Eye (tissue), 1 donor: ENCODE measurements around the gene GCH1.
"Not testable (repeated sequence)": the region's sequence is repeated elsewhere in the genome, so short reads cannot be mapped to it uniquely, and the experiment has no call there.

ENCODE experiments used
- DNase-seq: peaks from one replicate; pipeline ENCODE4 v3.0.0-alpha.2; 2015

GCH1 gene

DNA sequence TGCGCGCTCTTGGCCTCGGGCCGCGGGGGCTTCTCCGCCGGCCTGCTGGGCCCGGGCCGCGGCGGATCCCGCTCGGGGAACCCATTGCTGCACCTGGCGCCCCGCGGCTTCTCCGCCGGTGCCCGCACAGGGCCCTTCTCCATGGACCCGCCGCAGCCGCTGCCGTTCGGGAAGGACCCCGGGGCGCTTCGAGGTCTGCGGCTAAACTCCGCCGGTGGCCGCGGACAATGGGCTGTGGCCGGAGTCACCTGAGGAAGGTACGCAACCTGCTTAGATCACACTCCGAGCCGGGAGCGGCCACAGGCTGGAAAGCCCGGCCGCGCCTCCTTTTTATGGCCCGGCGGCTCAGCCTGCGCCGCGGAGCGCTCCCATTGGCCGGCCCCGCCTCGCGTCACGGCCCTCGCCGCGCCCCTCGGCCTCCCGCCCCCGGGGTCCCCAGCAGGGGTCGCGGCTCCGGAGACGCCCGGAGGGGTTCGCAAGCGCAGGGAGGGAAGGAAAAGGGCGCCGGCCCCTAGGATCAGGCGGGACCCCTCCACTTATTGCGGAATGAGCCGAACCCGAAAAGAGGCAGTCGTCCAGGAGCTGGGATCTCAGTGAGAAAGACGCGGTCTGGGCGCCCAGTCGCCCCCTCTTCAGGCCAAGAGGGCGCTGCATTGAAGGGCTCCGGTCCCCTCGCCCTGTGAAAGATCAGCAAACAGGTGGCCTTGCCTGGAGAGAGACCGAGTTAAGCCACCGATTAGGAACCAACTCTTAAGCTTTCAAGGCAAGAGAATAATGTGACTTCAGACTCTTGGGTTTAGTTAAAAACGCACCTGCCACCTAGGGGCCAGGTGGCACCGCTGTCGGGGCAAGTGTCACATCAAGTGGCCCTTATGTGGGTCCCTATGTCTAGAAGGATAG is at the start of gene GCH1:
Gene GCH1 (minus strand): TSS at position 306 of the 900 bp plus-strand sequence. CDS start 163 bp downstream, at position 143.
- DNase-seq, result peak; percentile 87

DNA sequence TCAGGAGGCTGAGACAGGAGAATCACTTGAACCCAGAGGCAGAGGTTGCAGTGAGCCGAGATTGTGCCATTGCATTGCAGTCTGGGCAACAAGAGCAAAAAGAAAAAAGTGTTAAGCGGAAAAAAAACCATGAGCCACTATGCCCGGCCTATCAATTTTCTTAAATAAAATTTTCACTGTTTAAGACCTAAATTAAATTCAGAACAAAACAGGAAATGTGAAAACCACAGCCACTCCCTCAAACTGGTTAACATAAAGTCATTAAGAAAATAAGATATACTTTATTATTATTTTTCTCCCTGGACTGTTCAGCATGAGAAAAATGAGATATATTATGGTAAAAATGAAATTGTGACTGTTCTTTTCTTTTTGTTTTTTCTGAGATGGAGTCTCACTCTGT is 44.6 kb upstream of the GCH1 start:
- DNase-seq, result no peak

DNA sequence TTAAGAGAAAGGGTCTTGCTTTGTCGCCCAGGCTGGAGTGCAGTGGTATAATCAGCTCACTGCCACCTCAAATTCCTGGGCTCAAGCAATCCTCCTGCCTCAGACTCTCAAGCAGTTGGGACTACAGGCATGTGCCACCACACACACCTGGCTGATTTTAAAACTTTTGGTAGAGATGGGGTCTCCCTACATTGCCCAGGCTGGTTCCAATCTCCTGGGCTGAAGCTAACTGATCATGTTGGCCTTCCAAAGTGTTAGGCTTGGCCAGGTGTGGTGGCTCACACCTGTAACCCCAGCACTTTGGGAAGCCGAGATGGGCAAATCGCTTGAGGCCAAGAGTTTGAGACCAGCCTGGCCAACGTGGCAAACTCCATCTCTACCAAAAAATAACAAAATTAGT is 43.9 kb upstream of the GCH1 start:
- DNase-seq, result no peak

GRCh38 chr14:54944737-54945391 is 42.2 kb upstream of the GCH1 start:
- DNase-seq, result peak; percentile 59

GRCh38 chr14:54942913-54943312 is 40.3 kb upstream of the GCH1 start:
- DNase-seq, result no peak

DNA sequence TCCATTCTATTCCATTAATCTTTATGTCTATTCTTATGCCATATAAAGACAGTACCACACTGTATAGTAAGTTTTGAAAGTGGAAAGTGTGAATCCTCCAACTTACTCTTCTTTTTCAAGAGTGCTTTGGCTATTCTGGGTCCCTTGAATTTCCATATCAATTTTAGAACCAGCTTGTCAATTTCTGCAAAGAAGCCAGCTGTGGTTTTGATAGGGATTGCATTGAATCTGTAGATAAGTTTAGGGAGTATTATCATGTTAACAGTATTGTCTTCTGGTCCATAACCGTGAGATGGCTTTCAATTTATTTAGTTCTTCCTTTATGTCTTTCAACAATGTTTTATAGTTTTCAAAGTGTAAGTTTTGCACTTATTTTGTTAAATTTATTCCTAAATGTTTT is 34.2 kb upstream of the GCH1 start:
- no peak for DNase-seq

DNA sequence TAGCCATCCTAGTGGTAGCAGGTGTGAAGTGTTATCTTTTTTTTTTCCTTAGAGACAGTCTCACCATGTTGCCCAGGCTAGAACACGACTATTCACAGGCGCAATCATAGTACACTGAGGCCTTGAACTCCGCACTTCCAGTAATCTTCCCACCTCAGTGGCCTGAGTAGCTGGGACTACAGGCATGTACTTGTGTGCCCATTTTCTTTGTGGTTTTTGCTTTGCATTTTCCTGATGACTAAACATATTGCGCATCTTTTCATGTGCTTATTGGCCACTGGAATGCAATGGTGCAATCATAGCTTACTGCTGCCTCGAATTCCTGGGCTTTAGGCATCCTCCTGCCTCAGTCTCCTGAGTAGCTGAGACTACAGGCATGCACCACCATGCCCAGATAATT is 33.3 kb upstream of the GCH1 start:
- DNase-seq, result no peak

- DNase-seq, result no peak
Observed at GRCh38 chr14:54935100-54935499, 32.5 kb upstream of the GCH1 start.

GRCh38 chr14:54933006-54933405 is 30.4 kb upstream of the GCH1 start:
- no peak for DNase-seq

DNA sequence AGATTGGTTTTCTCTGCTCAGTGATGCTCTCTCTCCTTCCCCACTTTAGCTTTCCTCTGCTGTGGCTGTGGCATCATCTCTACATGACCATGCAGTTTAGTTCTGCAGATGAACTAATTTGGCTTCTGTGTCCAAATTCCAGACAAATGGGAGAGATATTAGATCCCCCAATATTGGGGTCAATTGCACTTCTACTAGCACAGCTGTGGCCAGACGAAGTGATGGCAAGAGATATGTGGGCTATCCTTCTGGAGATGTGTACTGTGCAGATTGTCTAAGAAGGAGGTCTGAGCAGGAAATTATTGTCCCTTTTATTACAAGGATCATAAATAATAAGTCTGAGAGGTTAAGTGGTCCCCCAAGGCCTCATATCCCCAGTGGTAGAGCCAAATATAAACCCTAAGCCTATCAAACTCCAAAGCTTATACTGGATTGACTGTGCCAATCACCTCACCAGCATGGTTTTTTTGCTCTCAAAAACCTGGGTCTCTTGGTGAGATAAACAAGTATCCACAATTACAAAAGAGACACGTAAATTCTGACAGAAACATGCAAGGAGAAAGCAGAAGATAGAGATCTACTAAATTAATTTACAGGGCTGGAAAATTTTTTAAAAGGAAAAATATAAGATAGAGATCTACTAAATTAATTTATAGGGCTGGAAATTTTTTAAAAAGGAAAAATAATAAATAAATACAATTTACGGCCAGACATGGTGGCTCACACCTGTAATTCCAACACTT is 29.1 kb upstream of the GCH1 start:
- DNase-seq, result no peak

GRCh38 chr14:54931101-54931500 is 28.5 kb upstream of the GCH1 start:
- DNase-seq, result no peak

GRCh38 chr14:54929556-54929955 is 26.9 kb upstream of the GCH1 start:
- DNase-seq, result no peak

DNA sequence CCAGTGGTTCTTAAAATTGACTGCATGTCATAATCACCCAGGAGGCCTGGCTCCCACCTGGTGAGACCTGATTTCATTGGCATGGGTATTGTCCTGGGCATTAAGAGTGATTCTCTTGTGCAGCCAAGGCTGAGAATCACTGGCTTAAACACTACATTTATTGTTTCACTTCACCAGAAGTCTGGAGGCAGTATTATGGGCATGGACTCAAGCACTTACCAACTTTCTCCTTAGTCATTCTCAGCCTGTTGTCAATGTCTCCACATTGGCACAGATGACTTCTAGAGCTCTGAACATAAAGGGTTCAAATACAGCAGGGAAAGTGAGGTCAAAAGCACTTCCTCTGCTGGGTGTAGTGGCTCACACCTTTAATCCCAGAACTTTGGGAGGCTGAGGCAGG is 25.6 kb upstream of the GCH1 start:
- no peak for DNase-seq

GRCh38 chr14:54927551-54927950 is 24.9 kb upstream of the GCH1 start:
- no peak for DNase-seq

DNA sequence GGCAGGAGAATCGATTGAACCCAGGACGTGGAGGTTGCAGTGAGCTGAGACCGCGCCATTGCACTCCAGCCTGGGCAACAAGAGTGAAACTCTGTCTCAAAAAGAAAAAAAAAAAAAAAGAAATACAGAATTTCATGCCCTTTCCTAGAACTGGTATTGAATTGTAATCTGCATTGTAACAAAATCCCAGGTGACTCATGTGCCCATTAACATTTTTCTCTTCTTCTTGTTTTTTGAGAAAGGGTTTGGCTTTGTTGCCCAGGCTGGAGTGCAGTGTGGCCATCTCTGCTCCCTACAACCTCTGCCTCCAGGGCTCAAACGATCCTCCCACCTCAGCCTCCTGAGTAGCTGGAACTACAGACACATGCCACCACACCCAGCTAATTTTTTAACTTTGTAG is 23.9 kb upstream of the GCH1 start:
- not testable (repeated sequence) for DNase-seq

GRCh38 chr14:54922598-54922997 is 20.0 kb upstream of the GCH1 start:
- DNase-seq, result peak; percentile 33

GRCh38 chr14:54920052-54920451 is 17.4 kb upstream of the GCH1 start:
- no peak for DNase-seq

- DNase-seq, result no peak
Observed at GRCh38 chr14:54919330-54919729, 16.7 kb upstream of the GCH1 start.

DNA sequence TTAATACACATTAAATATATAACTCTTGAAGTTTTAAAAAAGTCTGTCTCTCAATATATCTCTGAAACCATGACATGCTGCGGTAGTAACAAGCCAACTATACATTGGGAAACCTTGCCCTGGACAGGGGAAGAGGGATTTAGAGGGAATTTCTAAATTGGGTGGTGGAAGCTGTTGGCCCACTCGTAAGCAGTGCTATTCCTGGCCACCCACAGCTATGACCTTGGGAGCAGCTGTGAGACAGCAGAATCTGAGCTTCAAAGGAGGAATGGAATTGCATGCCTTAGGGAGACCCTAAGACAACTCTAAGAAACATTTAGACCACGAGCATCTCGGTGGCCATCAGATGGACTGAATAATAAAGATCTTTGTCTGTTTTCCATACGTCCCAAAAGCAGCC is 15.8 kb upstream of the GCH1 start:
- no peak for DNase-seq

DNA sequence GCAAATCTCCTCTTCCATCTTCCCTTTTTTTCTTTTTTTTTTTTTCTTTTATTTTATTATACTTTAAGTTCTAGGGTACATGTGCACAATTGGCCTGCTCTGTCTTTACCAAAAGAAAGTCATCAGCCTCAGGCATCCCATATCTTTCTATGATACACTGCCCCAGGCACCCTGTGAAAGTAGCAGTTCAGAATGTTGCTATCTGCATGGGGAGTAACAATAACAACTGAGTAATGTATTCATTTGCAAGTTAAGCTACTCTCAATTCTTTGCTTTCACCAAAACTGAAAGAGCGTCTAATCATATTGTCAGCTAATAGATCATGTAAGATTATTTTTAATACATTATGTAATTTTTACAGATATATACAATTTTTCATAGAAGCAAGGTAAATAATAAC is 13.5 kb upstream of the GCH1 start:
- DNase-seq, result no peak

- DNase-seq, result no peak
Observed at GRCh38 chr14:54909817-54910558, 7.4 kb upstream of the GCH1 start.

GRCh38 chr14:54908973-54909372 is 6.3 kb upstream of the GCH1 start:
- not testable (repeated sequence) for DNase-seq

DNA sequence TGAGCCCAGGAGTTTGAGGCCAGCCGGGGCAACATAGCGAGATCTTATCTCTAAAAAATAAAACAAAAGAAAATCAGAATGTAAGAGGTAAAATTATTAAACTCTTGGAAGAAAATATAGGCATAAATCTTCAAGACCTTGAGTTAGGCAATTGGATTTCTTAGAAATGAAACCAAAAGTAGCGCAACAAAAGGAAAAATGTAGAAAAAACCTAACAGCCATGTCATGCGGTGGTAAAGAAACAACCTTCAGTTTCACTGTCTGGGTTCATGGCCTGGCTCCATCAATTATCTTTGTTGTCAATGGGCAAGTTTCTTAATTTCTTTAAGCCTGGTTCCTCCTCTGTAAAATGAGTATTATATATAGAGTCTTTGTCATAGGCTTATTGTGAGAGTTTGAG is 5.6 kb upstream of the GCH1 start:
- DNase-seq, result no peak
